Ovary (tissue), 3 donors: Measurements from ENCODE around the gene SMCO4.

Source experiments
- EP300 ChIP-seq: sonication (generic); formaldehyde crosslinking; IDR thresholded peaks from one replicate; pipeline ENCODE4 v1.6.1; 2017; ENCODE audit warnings: antibody characterized with exemption
- POLR2A ChIP-seq: fragments of 450-650 bp; IDR thresholded peaks from one replicate; pipeline ENCODE4 v1.6.1; 2017; ENCODE audit warnings: antibody characterized with exemption, mild to moderate bottlenecking, moderate library complexity
- TF ChIP-seq, protein P1 (sequence below), 3 donors: fragments of 450-650 bp in 2 of 3; fragments of 200-600 bp in 1 of 3; IDR thresholded peaks; one replicate each; pipeline versions ENCODE4 v1.5.1 to v1.8.0; 2016 to 2022; ENCODE audit warnings: antibody characterized with exemption in 3 of 3, mild to moderate bottlenecking in 1 of 3
- donor health status: DM: no; HTN: no; CAD: no.

DNA sequence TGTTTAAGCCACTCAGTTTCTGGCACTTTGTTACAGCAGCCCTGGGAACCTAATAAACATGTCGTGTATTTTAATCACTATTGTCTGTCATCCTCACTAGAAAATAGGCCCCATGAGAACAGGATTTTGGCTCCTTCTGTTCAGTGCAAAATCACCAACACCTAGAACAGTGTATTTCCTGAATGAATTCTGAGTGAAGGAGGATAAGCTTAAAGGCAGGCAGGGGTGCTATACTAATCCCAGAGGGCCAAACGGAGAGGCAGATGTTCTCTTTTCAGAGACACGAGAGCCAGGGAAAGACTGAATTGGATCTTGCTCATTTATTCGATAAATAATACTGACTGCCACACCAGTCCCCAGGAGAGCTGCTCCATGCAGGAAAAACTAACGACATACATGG is 10.4 kb downstream of the SMCO4 start:
- no peak for TF ChIP-seq POLR2A
- TF ChIP-seq, protein P1, sequence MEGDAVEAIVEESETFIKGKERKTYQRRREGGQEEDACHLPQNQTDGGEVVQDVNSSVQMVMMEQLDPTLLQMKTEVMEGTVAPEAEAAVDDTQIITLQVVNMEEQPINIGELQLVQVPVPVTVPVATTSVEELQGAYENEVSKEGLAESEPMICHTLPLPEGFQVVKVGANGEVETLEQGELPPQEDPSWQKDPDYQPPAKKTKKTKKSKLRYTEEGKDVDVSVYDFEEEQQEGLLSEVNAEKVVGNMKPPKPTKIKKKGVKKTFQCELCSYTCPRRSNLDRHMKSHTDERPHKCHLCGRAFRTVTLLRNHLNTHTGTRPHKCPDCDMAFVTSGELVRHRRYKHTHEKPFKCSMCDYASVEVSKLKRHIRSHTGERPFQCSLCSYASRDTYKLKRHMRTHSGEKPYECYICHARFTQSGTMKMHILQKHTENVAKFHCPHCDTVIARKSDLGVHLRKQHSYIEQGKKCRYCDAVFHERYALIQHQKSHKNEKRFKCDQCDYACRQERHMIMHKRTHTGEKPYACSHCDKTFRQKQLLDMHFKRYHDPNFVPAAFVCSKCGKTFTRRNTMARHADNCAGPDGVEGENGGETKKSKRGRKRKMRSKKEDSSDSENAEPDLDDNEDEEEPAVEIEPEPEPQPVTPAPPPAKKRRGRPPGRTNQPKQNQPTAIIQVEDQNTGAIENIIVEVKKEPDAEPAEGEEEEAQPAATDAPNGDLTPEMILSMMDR (IDR thresholded peaks at IDR 0.05): no peak
- no peak for TF ChIP-seq EP300
